Heart right ventricle (tissue), 16 donors: ENCODE measurements around the gene BICC1. TPM values are rescaled to one million over a fixed set of nuclear protein-coding genes. Genes with fewer than 3 reads are reported as not detected.

ENCODE experiments used
- ATAC-seq, 8 donors: fragments of 200-7000 bp; cut with Tn5 transposase; one replicate each; pipeline ENCODE4 v1.9.1; 2020; ENCODE audit warnings: mild to moderate bottlenecking in 8 of 8, moderate library complexity in 8 of 8, moderate number of reproducible peaks in 1 of 8
- DNase-seq, 2 donors: peaks; one replicate each; pipeline ENCODE4 v3.0.0-alpha.2; 2020
- H3K27ac ChIP-seq, 10 donors: fragments of 200-600 bp; sonication (generic) in 2 of 10; one replicate each; pipeline versions ENCODE4 v1.5.0 to v1.8.0; 2020 to 2022; ENCODE audit warnings: mild to moderate bottlenecking in 3 of 10
- H3K27me3 ChIP-seq, 7 donors: fragments of 200-600 bp; one replicate each; pipeline ENCODE4 v1.8.0; 2021 to 2022; ENCODE audit warnings: mild to moderate bottlenecking in 2 of 7
- H3K36me3 ChIP-seq, 9 donors: fragments of 200-600 bp; sonication (generic) in 1 of 9; one replicate each; pipeline versions ENCODE4 v1.5.0 to v1.8.0; 2020 to 2022; ENCODE audit warnings: mild to moderate bottlenecking in 2 of 9
- H3K4me1 ChIP-seq, 9 donors: fragments of 200-600 bp; sonication (generic) in 1 of 9; one replicate each; pipeline versions ENCODE4 v1.5.0 to v1.8.0; 2020 to 2022; ENCODE audit warnings: mild to moderate bottlenecking in 4 of 9
- H3K4me3 ChIP-seq, 10 donors: fragments of 200-600 bp; sonication (generic) in 2 of 10; one replicate each; pipeline versions ENCODE4 v1.5.0 to v1.8.0; 2020 to 2022; ENCODE audit warnings: mild to moderate bottlenecking in 7 of 10, moderate library complexity in 2 of 10
- H3K9me3 ChIP-seq, 11 donors: fragments of 200-600 bp in 10 of 11; sonication (generic) in 2 of 11; one replicate each; pipeline versions ENCODE4 v1.5.0 to v1.8.0; 2013 to 2022; ENCODE audit warnings: mild to moderate bottlenecking in 2 of 11, control low read depth in 1 of 11, moderate library complexity in 1 of 11
- CTCF ChIP-seq, 9 donors: fragments of 200-600 bp; sonication (generic) in 2 of 9; IDR thresholded peaks; one replicate each; pipeline versions ENCODE4 v1.5.0 to v1.8.0; 2021 to 2022; ENCODE audit warnings: antibody characterized with exemption in 9 of 9, mild to moderate bottlenecking in 5 of 9, moderate library complexity in 1 of 9
- WGBS, 2 donors: extraction: QIAGEN DNeasy Blood & Tissue Kit; methylation state at CpG; one replicate each; pipeline ENCODE4 v1.1.7; 2013; ENCODE audit warnings: inconsistent platforms in 1 of 2; 5-methylcytosine and 5-hydroxymethylcytosine counted together
- intact Hi-C, 10 donors: fragments of 100-400 bp; cut with DNase I; formaldehyde crosslinking; loops; one replicate each; pipeline versions ENCODE4 v1.11.1 to v1.14.2; 2022
- polyA plus RNA-seq, 2 donors: library from polyadenylated mRNA; stranded (reverse); fragments of 200-250 nt; gene quantifications; one replicate each; pipeline ENCODE4 v1.2.3, GENCODE V29; 2013
- total RNA-seq, 10 donors: library from RNA; stranded (reverse); fragmentation: NEBNext Ultra II Directional in 3 of 10; extraction: Animal tissue kit (Norgen Biotek cat#: 25700) in 3 of 10; gene quantifications; one replicate each; pipeline versions ENCODE4 v1.2.1 to v1.2.4, GENCODE V29; 2021 to 2023
- donor health status: Arrhythmogenic right ventricular cardiomyopathy.
- donor health status: ischemic (EF 13 %, LVEDD 7.1; RV severe dilation, severe dysfunction).
- donor health status: healthy with polysubstance abuse.
- donor health status: DM: no; HTN: yes; CAD: no.
- donor health status: DM: no; HTN: no; CAD: no.
- donor health status: ischemic (EF 25% LVEDD 6.9; RV normal size, moderate dysfunction).
- donor health status: ischemic (EF 25% LVEDD 5.7; RV mildly dilated, moderate dysfunction).
- donor health status: healthy.
- donor health status: DM: yes; HTN: yes; CAD: no.
- donor health status: Ischemic cardiomyopathy.
- donor health status: ischemic (EF 35%, LVEDD 5.7; RV mildly dilated, moderate dysfunction).
- donor health status: nonischemic (EF 11% LVEDD 7.7; RV severe dilation, severe dysfunction).
- donor health status: DM: yes; HTN: yes; CAD: no.
- donor health status: PGD.
- donor health status: ischemic (EF 29% LVEDD 5.4; RV normal size, mild dysfunction).
- donor health status: nonischemic (EF 23%, LVEDD 6.1; RV moderate dilation, normal function).

Gene BICC1
- total and polyA plus RNA-seq, 12 donors, result 1.6 to 9.2 (median 5.0) TPM

- Histone ChIP-seq H3K27ac (peak overlapping the region in 3 of 10 donors; percentile 3 to 25 (median 13)), H3K4me1 (no peaks in the 10 kb centered on the region), H3K36me3 (no peaks in the 10 kb centered on the region), H3K9me3 (peaks cover 0 to 53% (median 4%) of the 10 kb centered on the region in 11 donors), H3K27me3 (no peaks in the 10 kb centered on the region), H3K4me3 (no peak overlapping the region)
- peak in 5 of 8 donors; percentile 47 to 82 (median 65) for ATAC-seq
- TF ChIP-seq CTCF (IDR thresholded peaks at IDR 0.05), result no peak
- peak in 1 of 2 donors; percentile 16 for DNase-seq
- intact Hi-C loops, result no loop called here
- WGBS, 2 donors, result 80 to 83% methylated on average over 2 of the region's 2 CpGs
Observed at GRCh38 chr10:58691528-58691927, 178.9 kb downstream of the BICC1 start.

GRCh38 chr10:58693919-58694318 is 181.2 kb downstream of the BICC1 start:
- Histone ChIP-seq H3K27ac (no peak overlapping the region), H3K4me3 (no peak overlapping the region), H3K4me1 (no peaks in the 10 kb centered on the region), H3K9me3 (peaks cover 0 to 35% (median 4%) of the 10 kb centered on the region in 11 donors), H3K27me3 (no peaks in the 10 kb centered on the region), H3K36me3 (no peaks in the 10 kb centered on the region)
- intact Hi-C loops, result no loop called here
- no peak for DNase-seq
- WGBS, 2 donors, result 81 to 84% methylated on average over 2 of the region's 2 CpGs
- ATAC-seq, result no peak
- no peak for TF ChIP-seq CTCF (IDR thresholded peaks at IDR 0.05)

GRCh38 chr10:58695022-58695421 is 182.3 kb downstream of the BICC1 start:
- H3K4me3 ChIP-seq, result no peak overlapping the region
- H3K4me1 ChIP-seq, result no peaks in the 10 kb centered on the region
- no peak overlapping the region for H3K27ac ChIP-seq
- WGBS, 2 donors, result 70% methylated on average over 5 of the region's 5 CpGs
- DNase-seq (no peak), ATAC-seq (no peak)
- peaks cover 0 to 30% (median 4%) of the 10 kb centered on the region in 11 donors for H3K9me3 ChIP-seq
- TF ChIP-seq CTCF (IDR thresholded peaks at IDR 0.05), result no peak
- H3K27me3 ChIP-seq, result no peaks in the 10 kb centered on the region
- intact Hi-C loops, result no loop called here
- H3K36me3 ChIP-seq, result no peaks in the 10 kb centered on the region

GRCh38 chr10:58696736-58697135 is 184.1 kb downstream of the BICC1 start:
- no peak overlapping the region for H3K27ac ChIP-seq
- TF ChIP-seq CTCF (IDR thresholded peaks at IDR 0.05), result no peak
- peaks cover 0 to 16% (median under 1%) of the 10 kb centered on the region in 11 donors for H3K9me3 ChIP-seq
- intact Hi-C loops, result no loop called here
- H3K36me3 ChIP-seq, result no peaks in the 10 kb centered on the region
- DNase-seq (no peak), ATAC-seq (no peak)
- 50 to 55% methylated on average over 4 of the region's 4 CpGs for WGBS, 2 donors
- peaks cover 0 to 9% (median 0%) of the 10 kb centered on the region in 9 donors for H3K4me1 ChIP-seq
- no peak overlapping the region for H3K4me3 ChIP-seq
- no peaks in the 10 kb centered on the region for H3K27me3 ChIP-seq
